Sigmoid colon (tissue), 3 donors: ENCODE results near the gene BRPF3.

Source experiments
- CTCF ChIP-seq, 4 experiments: fragments of 450-650 bp in 3 of 4; fragments of 200-600 bp in 1 of 4; IDR thresholded peaks; one replicate each; pipeline ENCODE4 v1.5.1; 2016 to 2019; ENCODE audit warnings: antibody characterized with exemption in 4 of 4, mild to moderate bottlenecking in 3 of 4, moderate library complexity in 2 of 4
- POLR2A ChIP-seq, 2 donors: fragments of 450-650 bp; IDR thresholded peaks; one replicate each; pipeline ENCODE4 v1.6.1; 2016; ENCODE audit warnings: antibody characterized with exemption in 2 of 2, mild to moderate bottlenecking in 2 of 2, moderate library complexity in 2 of 2

DNA sequence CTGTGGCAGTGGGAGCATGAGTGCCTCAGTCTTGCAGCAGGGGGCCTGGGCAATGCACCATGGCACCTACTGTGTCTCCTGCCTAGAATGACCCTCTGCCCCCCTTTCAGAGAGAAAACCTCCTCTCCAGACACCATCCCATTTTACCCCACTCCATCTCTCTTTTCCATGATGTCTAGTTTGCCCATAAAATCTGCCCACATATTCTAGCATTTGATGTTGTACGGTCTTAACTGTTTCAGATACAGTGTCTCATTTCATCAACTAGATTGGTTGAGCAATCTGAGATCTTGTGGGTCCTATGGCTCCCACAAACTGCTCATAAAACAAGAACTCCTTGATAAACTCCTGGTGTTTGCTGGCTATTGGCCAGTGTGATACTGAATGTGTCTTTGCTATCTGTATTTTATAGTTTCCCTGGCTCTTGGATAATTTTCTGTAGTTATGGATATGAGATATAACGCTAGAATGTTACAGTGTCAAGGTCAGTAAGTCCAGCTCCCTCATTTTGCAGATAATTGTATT, 81.5 kb downstream of the BRPF3 start:
- no peak for TF ChIP-seq POLR2A (IDR thresholded peaks at IDR 0.05)
- no peak for TF ChIP-seq CTCF (IDR thresholded peaks at IDR 0.05)
